PFSK-1 (cell line): ENCODE data around the gene IGF2BP1.
A peak's percentile ranks its signal among the peaks of the same experiment; 100 is the strongest.

ENCODE experiments used
- FOXP2 ChIP-seq: optimal IDR thresholded peaks from 2 replicates; pipeline ENCODE3; 2011; ENCODE audit warnings: borderline replicate concordance, control low read depth, inconsistent platforms; ENCODE audit not compliant: insufficient read depth; ENCODE audit errors: extremely low read length, extremely low read depth
- POLR2AphosphoS5 ChIP-seq: IDR thresholded peaks from 2 replicates; pipeline ENCODE4 v1.6.1; 2012; ENCODE audit warnings: low read depth, mild to moderate bottlenecking, control low read depth, low read length, moderate library complexity
- REST ChIP-seq, 2 experiments: IDR thresholded peaks; 2 replicates each; pipeline versions ENCODE4 v1.6.1 to v1.8.0; 2011 to 2012; ENCODE audit warnings: low read depth in 2 of 2, low read length in 2 of 2, control low read depth in 1 of 2, inconsistent platforms in 1 of 2, mild to moderate bottlenecking in 1 of 2, moderate library complexity in 1 of 2; ENCODE audit not compliant: insufficient read depth in 1 of 2
- SIN3A ChIP-seq: IDR thresholded peaks from 2 replicates; pipeline ENCODE4 v1.6.1; 2012; ENCODE audit warnings: mild to moderate bottlenecking, low read length, moderate library complexity, borderline replicate concordance; ENCODE audit not compliant: insufficient read depth
- TAF1 ChIP-seq: IDR thresholded peaks from 2 replicates; pipeline ENCODE4 v1.6.1; 2012; ENCODE audit warnings: low read length, control low read depth, borderline replicate concordance; ENCODE audit not compliant: insufficient read depth

IGF2BP1 gene

GRCh38 chr17:49069585-49070273 lies 72.5 kb downstream of the IGF2BP1 start:
- TF ChIP-seq FOXP2 (no peak), TAF1 (no peak), SIN3A (no peak), POLR2AphosphoS5 (no peak), REST (IDR thresholded peaks at IDR 0.05; ENCODE audit: insufficient read depth in 1 of 2, low read depth in 2 of 2, low read length in 2 of 2) (no peak)

- TF ChIP-seq SIN3A (no peak), REST (IDR thresholded peaks at IDR 0.05; ENCODE audit: insufficient read depth in 1 of 2, low read depth in 2 of 2, low read length in 2 of 2) (no peak), FOXP2 (no peak), POLR2AphosphoS5 (no peak), TAF1 (no peak)
Observed at GRCh38 chr17:49071106-49071505, 73.9 kb downstream of the IGF2BP1 start.

- no peak for TF ChIP-seq FOXP2
- no peak for TF ChIP-seq POLR2AphosphoS5
- no peak for TF ChIP-seq TAF1
- no peak for TF ChIP-seq SIN3A
- TF ChIP-seq REST (IDR thresholded peaks at IDR 0.05; ENCODE audit: insufficient read depth in 1 of 2, low read depth in 2 of 2, low read length in 2 of 2), result no peak
Observed at GRCh38 chr17:49074851-49075540, 77.8 kb downstream of the IGF2BP1 start.

GRCh38 chr17:49076573-49077384 lies 79.6 kb downstream of the IGF2BP1 start:
- no peak for TF ChIP-seq TAF1
- peak; percentile 54; the same call in 1 of the 2 replicates for TF ChIP-seq SIN3A

GRCh38 chr17:49078248-49078647 lies 81.1 kb downstream of the IGF2BP1 start:
- no peak for TF ChIP-seq POLR2AphosphoS5
- TF ChIP-seq SIN3A, result no peak
- no peak for TF ChIP-seq TAF1
